Measurements from ENCODE around the gene DNAJC11. TPM values are rescaled to one million over a fixed set of nuclear protein-coding genes. Genes with fewer than 3 reads are reported as not detected.

DNAJC11 gene
- total RNA-seq, 1 experiment from 2014 or later = 93.6 TPM

DNA sequence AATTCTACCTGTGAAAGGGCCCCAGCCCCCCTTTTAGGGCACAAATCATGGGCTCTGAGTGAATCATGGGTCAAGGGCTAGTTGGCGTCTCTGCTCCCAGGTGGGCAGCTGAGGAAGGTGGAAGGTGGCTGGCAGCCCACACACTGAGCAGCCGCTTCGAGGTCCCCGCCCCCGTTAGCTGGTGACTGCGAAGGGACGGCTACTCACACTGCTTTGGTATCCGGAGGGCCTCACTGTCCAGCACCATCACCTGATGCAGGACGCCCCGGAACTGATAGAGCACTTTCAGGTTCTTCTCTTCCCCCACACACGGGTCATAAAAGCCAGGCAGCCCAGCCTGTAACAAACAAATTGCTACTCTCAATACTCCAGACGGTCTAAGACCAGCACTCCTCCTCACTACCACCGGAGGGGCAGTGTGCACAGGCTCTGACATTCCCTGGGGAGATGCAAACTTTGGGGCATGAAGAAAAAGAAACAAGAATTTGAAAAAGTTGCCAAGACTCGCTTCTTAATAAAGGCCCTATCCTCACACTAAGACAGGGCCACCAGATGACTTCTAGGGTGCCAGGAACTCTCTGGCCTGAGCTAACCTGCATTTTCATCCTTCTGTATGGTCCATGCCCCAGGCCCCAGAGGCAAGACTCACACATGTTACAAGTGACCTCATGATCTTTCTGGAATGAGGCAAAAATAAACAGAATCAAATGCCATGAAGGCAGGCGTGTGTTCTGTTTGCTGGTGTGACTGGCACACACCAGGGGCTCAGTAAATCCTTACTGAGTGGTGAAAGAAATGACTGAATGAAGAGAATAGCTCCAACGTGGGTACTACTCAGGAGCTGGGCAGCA is 65.5 kb downstream of the DNAJC11 start:
- intact Hi-C loops (cut with micrococcal nuclease; ENCODE audit: unreplicated experiment) (no loop called here), in situ Hi-C loops (cut with HindIII; ENCODE audit: low pct_unique_long_range_greater_than_20kb, low sequenced_read_pairs) (no loop called here)
- ChIA-PET POLR2A (interaction anchor here (0.6 kb wide), 1 partner anchor 509 kb away, joined by 3 read pairs; no protein-coding TSS in a partner anchor), CTCF (no interaction called here)
- no peak for ATAC-seq
- Histone ChIP-seq H3K4me1 (ENCODE audit: control insufficient read depth, insufficient read depth, low read length) (no peaks in the 10 kb centered on the region), H3K36me3 (ENCODE audit: control insufficient read depth, insufficient read depth, low read length) (peaks cover 8% of the 10 kb centered on the region), H3K4me3 (ENCODE audit: low read depth in 2 of 2, low read length in 2 of 2) (no peak overlapping the region), H3K27me3 (ENCODE audit: control insufficient read depth, insufficient read depth, low read length) (no peaks in the 10 kb centered on the region), H3K27ac (ENCODE audit: low read length) (no peak overlapping the region), H3K9me3 (ENCODE audit: control insufficient read depth, insufficient read depth, low read depth, low read length) (no peaks in the 10 kb centered on the region)
- TF ChIP-seq, protein P1, sequence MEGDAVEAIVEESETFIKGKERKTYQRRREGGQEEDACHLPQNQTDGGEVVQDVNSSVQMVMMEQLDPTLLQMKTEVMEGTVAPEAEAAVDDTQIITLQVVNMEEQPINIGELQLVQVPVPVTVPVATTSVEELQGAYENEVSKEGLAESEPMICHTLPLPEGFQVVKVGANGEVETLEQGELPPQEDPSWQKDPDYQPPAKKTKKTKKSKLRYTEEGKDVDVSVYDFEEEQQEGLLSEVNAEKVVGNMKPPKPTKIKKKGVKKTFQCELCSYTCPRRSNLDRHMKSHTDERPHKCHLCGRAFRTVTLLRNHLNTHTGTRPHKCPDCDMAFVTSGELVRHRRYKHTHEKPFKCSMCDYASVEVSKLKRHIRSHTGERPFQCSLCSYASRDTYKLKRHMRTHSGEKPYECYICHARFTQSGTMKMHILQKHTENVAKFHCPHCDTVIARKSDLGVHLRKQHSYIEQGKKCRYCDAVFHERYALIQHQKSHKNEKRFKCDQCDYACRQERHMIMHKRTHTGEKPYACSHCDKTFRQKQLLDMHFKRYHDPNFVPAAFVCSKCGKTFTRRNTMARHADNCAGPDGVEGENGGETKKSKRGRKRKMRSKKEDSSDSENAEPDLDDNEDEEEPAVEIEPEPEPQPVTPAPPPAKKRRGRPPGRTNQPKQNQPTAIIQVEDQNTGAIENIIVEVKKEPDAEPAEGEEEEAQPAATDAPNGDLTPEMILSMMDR (IDR thresholded peaks at IDR 0.05) = no peak
- TF ChIP-seq TCF7L2 (IDR thresholded peaks at IDR 0.05; ENCODE audit: low read depth, low read length) (no peak), SIN3A (IDR thresholded peaks at IDR 0.05; ENCODE audit: borderline replicate concordance, insufficient read depth, low read depth, low read length) (no peak), POLR2AphosphoS5 (IDR thresholded peaks at IDR 0.05; ENCODE audit: low read depth, low read length) (no peak)
- TF ChIP-seq, protein P2, sequence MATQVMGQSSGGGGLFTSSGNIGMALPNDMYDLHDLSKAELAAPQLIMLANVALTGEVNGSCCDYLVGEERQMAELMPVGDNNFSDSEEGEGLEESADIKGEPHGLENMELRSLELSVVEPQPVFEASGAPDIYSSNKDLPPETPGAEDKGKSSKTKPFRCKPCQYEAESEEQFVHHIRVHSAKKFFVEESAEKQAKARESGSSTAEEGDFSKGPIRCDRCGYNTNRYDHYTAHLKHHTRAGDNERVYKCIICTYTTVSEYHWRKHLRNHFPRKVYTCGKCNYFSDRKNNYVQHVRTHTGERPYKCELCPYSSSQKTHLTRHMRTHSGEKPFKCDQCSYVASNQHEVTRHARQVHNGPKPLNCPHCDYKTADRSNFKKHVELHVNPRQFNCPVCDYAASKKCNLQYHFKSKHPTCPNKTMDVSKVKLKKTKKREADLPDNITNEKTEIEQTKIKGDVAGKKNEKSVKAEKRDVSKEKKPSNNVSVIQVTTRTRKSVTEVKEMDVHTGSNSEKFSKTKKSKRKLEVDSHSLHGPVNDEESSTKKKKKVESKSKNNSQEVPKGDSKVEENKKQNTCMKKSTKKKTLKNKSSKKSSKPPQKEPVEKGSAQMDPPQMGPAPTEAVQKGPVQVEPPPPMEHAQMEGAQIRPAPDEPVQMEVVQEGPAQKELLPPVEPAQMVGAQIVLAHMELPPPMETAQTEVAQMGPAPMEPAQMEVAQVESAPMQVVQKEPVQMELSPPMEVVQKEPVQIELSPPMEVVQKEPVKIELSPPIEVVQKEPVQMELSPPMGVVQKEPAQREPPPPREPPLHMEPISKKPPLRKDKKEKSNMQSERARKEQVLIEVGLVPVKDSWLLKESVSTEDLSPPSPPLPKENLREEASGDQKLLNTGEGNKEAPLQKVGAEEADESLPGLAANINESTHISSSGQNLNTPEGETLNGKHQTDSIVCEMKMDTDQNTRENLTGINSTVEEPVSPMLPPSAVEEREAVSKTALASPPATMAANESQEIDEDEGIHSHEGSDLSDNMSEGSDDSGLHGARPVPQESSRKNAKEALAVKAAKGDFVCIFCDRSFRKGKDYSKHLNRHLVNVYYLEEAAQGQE (IDR thresholded peaks at IDR 0.05; ENCODE audit: insufficient read depth in 1 of 2, low read depth in 2 of 2, low read length in 1 of 2) = no peak
- DNase-seq (ENCODE audit: low read depth, low spot score) = no peak
- BruUV-seq (replicated peaks) = no TSS peak

DNA sequence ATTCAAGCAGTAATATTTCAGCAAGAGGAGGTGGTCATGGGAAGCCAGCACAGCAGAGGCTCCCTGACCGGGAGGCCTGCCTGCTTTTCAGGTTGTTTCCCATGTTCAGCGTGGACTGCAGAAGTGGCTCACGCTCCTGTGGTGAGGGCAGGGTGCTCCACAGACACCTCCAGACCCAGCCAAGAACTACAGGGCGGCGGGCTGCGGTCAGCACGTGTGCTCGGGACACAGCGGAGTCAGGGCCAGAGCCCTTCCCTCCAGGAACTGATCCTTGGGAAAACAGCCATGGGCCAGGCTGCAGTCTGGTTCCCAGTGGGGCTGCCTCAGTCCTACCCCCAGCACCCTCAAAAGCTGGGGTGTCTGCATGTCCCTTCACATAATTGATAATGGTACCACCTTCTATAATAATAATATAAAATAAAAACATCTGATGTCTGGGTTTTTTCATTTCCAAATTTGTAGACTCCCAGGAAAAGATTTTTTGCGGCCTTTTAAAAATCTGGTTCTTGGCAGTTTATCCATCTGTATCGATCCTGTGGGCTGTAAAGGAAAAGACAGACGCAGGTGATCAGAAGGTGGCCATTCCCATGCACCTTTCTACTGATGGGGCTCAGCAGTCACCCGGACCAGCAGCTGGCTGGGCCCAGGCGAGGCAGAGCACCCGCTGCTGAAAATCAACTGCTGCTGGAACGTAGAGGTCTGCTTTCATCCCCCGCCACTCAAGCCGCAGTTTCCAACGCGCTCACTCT is 66.3 kb downstream of the DNAJC11 start:
- no peak for DNase-seq (ENCODE audit: low read depth, low spot score)
- Histone ChIP-seq H3K27me3 (ENCODE audit: control insufficient read depth, insufficient read depth, low read length) (no peaks in the 10 kb centered on the region), H3K36me3 (ENCODE audit: control insufficient read depth, insufficient read depth, low read length) (peaks cover 8% of the 10 kb centered on the region), H3K9me3 (ENCODE audit: control insufficient read depth, insufficient read depth, low read depth, low read length) (no peaks in the 10 kb centered on the region), H3K4me3 (ENCODE audit: low read depth in 2 of 2, low read length in 2 of 2) (no peak overlapping the region), H3K4me1 (ENCODE audit: control insufficient read depth, insufficient read depth, low read length) (no peaks in the 10 kb centered on the region), H3K27ac (ENCODE audit: low read length) (no peak overlapping the region)
- in situ Hi-C loops (cut with HindIII; ENCODE audit: low pct_unique_long_range_greater_than_20kb, low sequenced_read_pairs) = no loop called here
- ChIA-PET CTCF (no interaction called here), POLR2A (interaction anchor here (0.6 kb wide), 1 partner anchor 21 kb away, joined by 11 read pairs; no protein-coding TSS in a partner anchor)
- peak; percentile 10; the same call in 1 of the 2 replicates for ATAC-seq
- BruUV-seq (replicated peaks) = TSS peak; percentile 93
- TF ChIP-seq, protein P2 (IDR thresholded peaks at IDR 0.05; ENCODE audit: insufficient read depth in 1 of 2, low read depth in 2 of 2, low read length in 1 of 2) = no peak
- no peak for TF ChIP-seq SIN3A (IDR thresholded peaks at IDR 0.05; ENCODE audit: borderline replicate concordance, insufficient read depth, low read depth, low read length)
- TF ChIP-seq, protein P1 (IDR thresholded peaks at IDR 0.05) = no peak
- TF ChIP-seq POLR2AphosphoS5 (IDR thresholded peaks at IDR 0.05; ENCODE audit: low read depth, low read length) = no peak
- no peak for TF ChIP-seq TCF7L2 (IDR thresholded peaks at IDR 0.05; ENCODE audit: low read depth, low read length)
- intact Hi-C loops (cut with micrococcal nuclease; ENCODE audit: unreplicated experiment) = no loop called here

Measured in Panc1 (cell line).